ENCODE data around the gene SPIRE1.

DNA sequence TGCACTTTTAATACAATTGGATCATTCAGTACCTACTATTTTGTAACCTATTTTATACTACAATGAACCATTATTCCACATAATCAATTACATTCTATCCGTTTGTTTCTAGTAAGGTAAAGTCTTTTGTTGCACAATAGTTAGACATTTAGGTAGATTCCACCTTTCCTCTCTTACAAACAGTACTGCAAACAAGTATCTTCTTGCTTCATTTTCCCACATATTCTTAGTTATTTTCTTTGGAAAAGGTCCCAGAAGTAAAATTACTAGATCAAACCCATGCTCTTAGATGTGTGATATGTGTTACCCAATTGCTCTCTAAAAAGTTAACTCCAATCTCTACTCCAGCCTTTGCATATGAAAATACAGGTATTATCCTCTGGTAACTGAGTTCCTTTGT, 49.6 kb downstream of the SPIRE1 start:
- TF ChIP-seq RARB (CRISPR knock-in tag; IDR thresholded peaks at IDR 0.05), result no peak
- TF ChIP-seq, protein P1, sequence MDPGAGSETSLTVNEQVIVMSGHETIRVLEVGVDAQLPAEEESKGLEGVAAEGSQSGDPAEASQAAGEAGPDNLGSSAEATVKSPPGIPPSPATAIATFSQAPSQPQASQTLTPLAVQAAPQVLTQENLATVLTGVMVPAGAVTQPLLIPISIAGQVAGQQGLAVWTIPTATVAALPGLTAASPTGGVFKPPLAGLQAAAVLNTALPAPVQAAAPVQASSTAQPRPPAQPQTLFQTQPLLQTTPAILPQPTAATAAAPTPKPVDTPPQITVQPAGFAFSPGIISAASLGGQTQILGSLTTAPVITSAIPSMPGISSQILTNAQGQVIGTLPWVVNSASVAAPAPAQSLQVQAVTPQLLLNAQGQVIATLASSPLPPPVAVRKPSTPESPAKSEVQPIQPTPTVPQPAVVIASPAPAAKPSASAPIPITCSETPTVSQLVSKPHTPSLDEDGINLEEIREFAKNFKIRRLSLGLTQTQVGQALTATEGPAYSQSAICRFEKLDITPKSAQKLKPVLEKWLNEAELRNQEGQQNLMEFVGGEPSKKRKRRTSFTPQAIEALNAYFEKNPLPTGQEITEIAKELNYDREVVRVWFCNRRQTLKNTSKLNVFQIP (CRISPR knock-in tag; IDR thresholded peaks at IDR 0.05; ENCODE audit: borderline replicate concordance, low read depth), result no peak
- no peak for TF ChIP-seq ZFP3 (CRISPR knock-in tag; IDR thresholded peaks at IDR 0.05)
- TF ChIP-seq PATZ1 (CRISPR knock-in tag; IDR thresholded peaks at IDR 0.05; ENCODE audit: borderline replicate concordance), result no peak
- TF ChIP-seq BACH2 (CRISPR knock-in tag; IDR thresholded peaks at IDR 0.05; ENCODE audit: borderline replicate concordance), result no peak
- TF ChIP-seq TSHZ2 (CRISPR knock-in tag; IDR thresholded peaks at IDR 0.05), result no peak
- no peak for TF ChIP-seq ZNF70 (CRISPR knock-in tag; IDR thresholded peaks at IDR 0.05)
- TF ChIP-seq ZFP30 (CRISPR knock-in tag; IDR thresholded peaks at IDR 0.05), result no peak
- no peak for TF ChIP-seq ARNTL (CRISPR knock-in tag; IDR thresholded peaks at IDR 0.05; ENCODE audit: borderline replicate concordance, low read depth)
- TF ChIP-seq ZNF565 (CRISPR knock-in tag; conservative IDR thresholded peaks at IDR 0.05; ENCODE audit: low read depth), result no peak
- TF ChIP-seq CSDC2 (CRISPR knock-in tag; IDR thresholded peaks at IDR 0.05), result no peak
- no peak for TF ChIP-seq CSRNP3 (CRISPR knock-in tag; IDR thresholded peaks at IDR 0.05)
